Uterus (tissue), 4 donors: ENCODE data around the gene TXNRD2. TPM values are rescaled to one million over a fixed set of nuclear protein-coding genes. Genes with fewer than 3 reads are reported as not detected.

Experiments
- DNase-seq, 2 donors: peaks; one replicate each; pipeline ENCODE4 v3.0.0-alpha.2; 2019 to 2020
- H3K27ac ChIP-seq, 2 donors: fragments of 200-600 bp; sonication (generic); 1 replicate in 1 of 2; 2 replicates in 1 of 2; pipeline ENCODE4 v1.5.1; 2016 to 2018
- H3K27me3 ChIP-seq, 2 donors: fragments of 200-600 bp; sonication (generic); one replicate each; pipeline ENCODE4 v1.5.1; 2018 to 2019; ENCODE audit warnings: control low read depth in 1 of 2
- H3K36me3 ChIP-seq, 2 donors: fragments of 200-600 bp; sonication (generic); one replicate each; pipeline ENCODE4 v1.5.1; 2019; ENCODE audit warnings: control low read depth in 1 of 2
- H3K4me1 ChIP-seq, 2 donors: fragments of 200-600 bp; sonication (generic); one replicate each; pipeline ENCODE4 v1.5.1; 2018 to 2019; ENCODE audit warnings: control low read depth in 1 of 2
- H3K4me3 ChIP-seq, 2 donors: fragments of 200-600 bp; sonication (generic); 1 replicate in 1 of 2; 2 replicates in 1 of 2; pipeline ENCODE4 v1.5.1; 2018 to 2019; ENCODE audit warnings: mild to moderate bottlenecking in 1 of 2
- H3K9me3 ChIP-seq, 2 donors: fragments of 200-600 bp; sonication (generic); one replicate each; pipeline ENCODE4 v1.5.1; 2019; ENCODE audit warnings: control low read depth in 1 of 2
- CTCF ChIP-seq, 4 experiments: fragments of 200-600 bp in 2 of 4; fragments of 450-650 bp in 2 of 4; sonication (generic) in 2 of 4; IDR thresholded peaks; one replicate each; pipeline ENCODE4 v1.5.1; 2016 to 2019; ENCODE audit warnings: antibody characterized with exemption in 4 of 4, mild to moderate bottlenecking in 2 of 4, moderate library complexity in 1 of 4
- POLR2A ChIP-seq, 2 donors: fragments of 450-650 bp; IDR thresholded peaks; one replicate each; pipeline ENCODE4 v1.6.1; 2016; ENCODE audit warnings: antibody characterized with exemption in 2 of 2, mild to moderate bottlenecking in 1 of 2, moderate library complexity in 1 of 2
- intact Hi-C: fragments of 100-400 bp; cut with DNase I; formaldehyde crosslinking; loops from one replicate; pipeline ENCODE4 v1.15.1; 2023; ENCODE audit warnings: low total_unique reads
- total RNA-seq, 4 donors: library from RNA; depleted of rRNA in 3 of 4; stranded (reverse); fragments of >200 nt in 3 of 4; gene quantifications; one replicate each; pipeline versions ENCODE4 v1.1.0 to v1.2.4, GENCODE V29; 2014 to 2023
- donor health status: DM: yes; HTN: yes; CAD: no.

TXNRD2 gene
- total RNA-seq, 4 donors from 2014 or later, result 14.7 to 48.9 (median 25.6) TPM

GRCh38 chr22:19981961-19982920 lies 40.6 kb upstream of the TXNRD2 start:
- intact Hi-C loops, result no loop called here
- Histone ChIP-seq H3K27ac (no peak overlapping the region), H3K36me3 (no peaks in the 10 kb centered on the region), H3K4me1 (peaks cover 0 to 13% of the 10 kb centered on the region in 2 donors), H3K4me3 (no peak overlapping the region), H3K9me3 (no peaks in the 10 kb centered on the region), H3K27me3 (no peaks in the 10 kb centered on the region)
- no peak for TF ChIP-seq CTCF (IDR thresholded peaks at IDR 0.05)
- TF ChIP-seq POLR2A (IDR thresholded peaks at IDR 0.05), result no peak
- no peak for DNase-seq

- Histone ChIP-seq H3K4me3 (no peak overlapping the region), H3K4me1 (peaks cover 0 to 10% of the 10 kb centered on the region in 2 donors), H3K27me3 (no peaks in the 10 kb centered on the region), H3K27ac (no peak overlapping the region), H3K9me3 (no peaks in the 10 kb centered on the region), H3K36me3 (no peaks in the 10 kb centered on the region)
- TF ChIP-seq CTCF (IDR thresholded peaks at IDR 0.05), result no peak
- no peak for TF ChIP-seq POLR2A (IDR thresholded peaks at IDR 0.05)
- intact Hi-C loops, result no loop called here
- no peak for DNase-seq
Measured at GRCh38 chr22:19981171-19981960, 39.7 kb upstream of the TXNRD2 start.

GRCh38 chr22:19980766-19981165 lies 39.1 kb upstream of the TXNRD2 start:
- H3K27ac ChIP-seq, result no peak overlapping the region
- no peak for TF ChIP-seq POLR2A (IDR thresholded peaks at IDR 0.05)
- TF ChIP-seq CTCF (IDR thresholded peaks at IDR 0.05), result no peak
- no peaks in the 10 kb centered on the region for H3K9me3 ChIP-seq
- H3K27me3 ChIP-seq, result no peaks in the 10 kb centered on the region
- peaks cover 0 to 4% of the 10 kb centered on the region in 2 donors for H3K4me1 ChIP-seq
- H3K4me3 ChIP-seq, result no peak overlapping the region
- no peak for DNase-seq
- intact Hi-C loops, result no loop called here
- H3K36me3 ChIP-seq, result no peaks in the 10 kb centered on the region

GRCh38 chr22:19979712-19980493 lies 38.3 kb upstream of the TXNRD2 start:
- TF ChIP-seq CTCF (IDR thresholded peaks at IDR 0.05) (no peak), POLR2A (IDR thresholded peaks at IDR 0.05) (no peak)
- intact Hi-C loops, result loop anchor here (10.0 kb wide), 1 partner anchor 135 kb away; the partner anchor contains the start of genes RANBP1 and TRMT2A
- Histone ChIP-seq H3K9me3 (no peaks in the 10 kb centered on the region), H3K4me1 (no peaks in the 10 kb centered on the region), H3K27ac (no peak overlapping the region), H3K4me3 (no peak overlapping the region), H3K36me3 (no peaks in the 10 kb centered on the region), H3K27me3 (no peaks in the 10 kb centered on the region)
- DNase-seq, result no peak
